Epidermal melanocyte (primary cell): Measurements from ENCODE around the gene C3orf62.
A peak's percentile ranks its signal among the peaks of the same experiment; 100 is the strongest.

Experiments
- DNase-seq: peaks from one replicate; pipeline ENCODE4 v3.0.0; 2011; ENCODE audit warnings: low spot score; ENCODE audit not compliant: insufficient read length

Gene C3orf62

DNA sequence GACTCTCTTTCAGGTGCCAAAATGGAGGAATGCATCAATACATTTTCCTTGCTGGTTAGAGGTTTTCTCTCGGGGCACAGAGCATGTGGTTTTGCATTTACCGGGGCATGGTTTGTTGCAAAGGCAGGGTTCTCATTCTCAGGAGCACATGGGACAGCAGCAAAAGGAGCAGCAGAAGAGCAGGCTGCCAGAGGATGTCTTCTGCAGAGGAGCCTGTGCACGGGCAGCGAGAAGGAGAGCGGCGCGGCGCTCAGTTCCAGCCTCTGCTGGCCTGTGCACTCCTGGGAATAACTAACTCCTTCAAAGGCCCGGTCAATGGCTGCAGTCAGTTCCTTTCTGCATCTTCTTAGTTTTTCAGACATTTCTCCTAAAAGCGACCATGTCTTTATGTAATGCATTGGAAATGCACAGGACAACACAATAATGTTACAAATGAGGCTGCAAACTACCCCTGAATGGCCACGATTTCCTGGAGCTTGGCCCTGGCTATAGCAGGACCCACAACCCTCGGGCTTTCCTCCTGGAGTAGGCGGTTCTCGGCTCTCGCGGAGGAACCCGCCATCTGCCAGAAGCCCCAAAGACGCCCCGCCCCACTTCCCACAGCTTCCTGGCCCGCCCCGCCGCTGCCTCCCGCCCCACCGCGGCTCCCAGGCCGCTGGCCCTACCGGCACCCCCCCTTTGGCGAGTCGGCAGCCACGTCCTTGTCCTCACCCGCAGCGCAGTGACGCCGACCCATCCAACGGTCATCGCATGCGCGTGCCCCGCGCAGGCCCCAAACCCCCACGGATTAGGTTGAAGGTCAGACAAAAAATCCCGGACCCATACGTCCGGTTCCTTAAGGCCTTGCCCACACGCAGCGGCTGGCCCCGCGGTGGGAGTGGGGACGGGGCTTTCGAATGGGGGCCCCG, at the start of gene C3orf62:
TSS of gene C3orf62 (minus strand) at position 758 of the 908 bp plus-strand sequence. CDS start at position 398, 360 bp downstream.
- peak; percentile 70 for DNase-seq

DNA sequence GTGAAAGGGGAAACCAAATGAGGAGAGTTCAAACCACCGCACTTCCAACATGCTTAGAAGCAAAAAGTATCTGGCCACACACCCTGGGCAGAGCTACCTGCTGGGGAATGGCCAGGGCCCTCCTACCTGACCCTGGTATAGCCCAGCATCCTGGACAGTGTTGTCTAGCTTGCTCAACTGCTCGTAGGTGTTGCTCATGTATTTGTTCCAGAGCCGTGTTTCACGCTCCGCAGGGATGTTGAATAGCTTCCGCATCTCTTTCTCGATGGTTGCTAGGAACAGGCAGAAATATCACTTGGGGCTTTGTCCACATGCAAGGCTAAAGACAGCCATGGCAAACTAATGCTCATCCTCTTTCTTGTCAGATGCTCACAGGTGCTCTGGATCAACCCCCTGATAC, 47.7 kb upstream of the C3orf62 start:
- no peak for DNase-seq

DNA sequence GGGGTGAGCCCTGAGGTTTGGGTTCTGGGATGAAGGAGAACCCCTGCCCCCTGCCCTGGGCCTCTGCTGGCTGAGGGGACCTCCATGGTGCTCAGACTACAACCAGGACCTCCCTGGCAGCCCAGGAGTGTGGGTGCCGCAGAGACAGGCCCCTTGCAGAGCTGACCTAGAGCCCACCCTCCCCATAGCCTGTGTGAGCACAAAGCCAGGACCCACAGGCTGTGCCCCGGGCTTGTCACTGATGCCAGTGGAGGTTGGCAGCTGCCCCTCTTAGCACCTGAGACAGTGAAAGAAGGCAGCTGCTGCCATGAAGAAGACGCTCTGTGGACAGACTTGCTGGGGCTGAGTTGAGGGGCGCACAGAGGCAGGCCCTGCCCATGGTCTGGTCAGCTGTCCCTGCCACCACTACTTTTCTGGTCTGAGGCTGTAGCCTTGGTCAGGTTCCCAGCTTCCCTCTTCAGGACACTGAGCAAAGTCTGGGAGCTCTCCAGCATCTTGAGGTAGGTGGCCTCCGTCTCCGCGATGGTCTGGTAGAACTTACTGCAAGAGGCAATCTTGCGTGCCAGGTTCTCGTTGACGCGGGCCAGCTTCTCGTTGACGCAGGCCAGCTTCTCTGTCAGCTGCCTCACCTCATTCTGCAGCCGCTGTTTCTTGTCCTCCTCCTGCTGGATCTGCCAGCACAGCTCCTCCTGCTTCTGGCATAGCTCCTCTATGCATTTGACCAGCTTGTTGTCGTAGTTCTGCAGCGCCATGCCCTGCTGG, 39.8 kb upstream of the C3orf62 start:
- DNase-seq, result no peak

DNA sequence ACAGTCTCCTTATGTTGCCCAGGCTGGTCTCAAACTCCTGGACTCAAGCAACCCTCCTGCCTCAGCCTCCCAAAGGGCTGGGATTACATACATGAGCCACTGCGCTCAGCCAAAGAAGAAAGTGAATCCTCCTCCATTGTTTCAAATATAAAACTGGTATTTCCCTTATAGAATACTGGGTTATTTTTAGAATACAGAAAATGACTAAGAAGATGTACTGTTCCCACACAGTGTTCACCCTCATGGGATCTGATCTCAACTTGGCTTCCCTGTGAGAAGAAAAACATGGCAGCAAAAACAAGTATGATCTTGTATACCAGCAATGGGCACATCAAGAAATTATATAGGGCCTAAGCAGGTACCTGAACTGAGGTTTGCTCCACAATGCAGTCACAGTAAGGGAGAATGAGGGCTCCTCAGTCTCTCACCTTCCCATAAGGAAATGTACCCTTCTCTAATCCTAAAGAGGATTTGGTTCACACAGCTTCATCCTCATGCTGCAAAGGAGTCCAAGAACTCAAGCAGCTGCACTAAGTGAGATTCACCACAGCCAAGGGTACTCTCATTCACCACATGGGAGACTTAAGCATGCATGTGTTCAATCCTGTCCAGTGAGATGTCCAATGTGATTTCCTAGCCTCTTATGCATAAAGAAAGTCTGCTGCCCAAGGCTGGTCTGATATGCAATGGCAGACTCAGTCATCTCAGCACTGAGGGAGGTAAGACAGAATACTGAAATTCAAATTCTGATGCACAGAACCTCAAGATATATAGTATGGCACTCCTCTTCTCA, 37.1 kb upstream of the C3orf62 start:
- no peak for DNase-seq

DNA sequence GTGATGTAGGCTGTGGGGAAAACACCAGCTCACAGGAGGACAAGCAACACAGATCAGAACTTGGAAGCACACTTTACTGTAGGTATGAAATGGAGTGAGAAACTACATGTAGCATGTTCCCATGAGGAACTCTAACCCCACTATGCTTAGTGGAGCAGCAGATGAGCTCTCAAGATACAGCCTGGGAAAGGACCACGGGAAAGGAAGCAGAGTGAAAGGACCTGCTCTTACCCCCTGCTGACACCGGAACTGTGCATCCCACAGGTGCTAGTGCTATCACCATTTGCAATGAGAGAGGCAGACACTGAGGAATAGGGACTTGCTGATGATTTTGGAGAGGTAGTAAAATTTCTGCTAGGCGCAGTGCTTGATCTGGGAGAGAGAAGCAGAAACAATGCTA, 34.3 kb upstream of the C3orf62 start:
- no peak for DNase-seq

DNA sequence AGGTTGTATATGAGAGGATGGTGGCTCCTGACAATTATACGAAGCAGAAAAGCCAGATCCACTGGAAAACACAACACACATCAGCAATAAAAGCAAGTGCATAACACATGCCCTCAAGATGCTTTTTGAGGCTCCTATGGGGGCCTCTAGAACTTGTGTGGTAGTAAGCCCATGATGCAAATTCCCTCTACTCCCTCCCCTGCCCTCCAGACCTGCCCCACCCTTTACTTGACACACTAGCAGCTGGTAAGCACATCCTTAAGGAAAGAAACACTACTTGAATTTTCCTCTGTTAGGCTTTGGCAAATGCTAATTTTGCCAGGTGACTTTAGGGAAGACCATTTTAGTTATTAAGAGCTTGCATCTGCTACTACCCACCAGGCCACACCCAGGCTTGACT, 33.6 kb upstream of the C3orf62 start:
- DNase-seq, result no peak

DNA sequence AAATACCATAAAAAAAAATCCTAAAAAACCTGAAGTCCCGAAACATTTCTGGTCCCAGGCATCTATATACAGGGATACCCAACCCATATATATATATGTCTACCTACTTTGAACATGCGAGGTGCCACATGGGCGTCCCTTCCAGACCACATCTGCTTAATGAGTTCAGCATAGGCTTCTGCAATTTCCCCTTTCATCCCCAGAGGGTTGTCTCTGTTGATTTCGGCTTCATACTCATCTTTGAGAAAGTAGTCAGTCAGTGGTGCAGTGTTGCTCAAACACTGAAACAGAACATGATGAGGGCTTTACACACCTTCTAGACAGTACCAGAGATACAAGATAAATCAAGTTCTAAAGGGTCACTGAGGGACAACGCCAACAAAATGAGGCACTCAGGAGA, 28.6 kb upstream of the C3orf62 start:
- DNase-seq, result no peak

DNA sequence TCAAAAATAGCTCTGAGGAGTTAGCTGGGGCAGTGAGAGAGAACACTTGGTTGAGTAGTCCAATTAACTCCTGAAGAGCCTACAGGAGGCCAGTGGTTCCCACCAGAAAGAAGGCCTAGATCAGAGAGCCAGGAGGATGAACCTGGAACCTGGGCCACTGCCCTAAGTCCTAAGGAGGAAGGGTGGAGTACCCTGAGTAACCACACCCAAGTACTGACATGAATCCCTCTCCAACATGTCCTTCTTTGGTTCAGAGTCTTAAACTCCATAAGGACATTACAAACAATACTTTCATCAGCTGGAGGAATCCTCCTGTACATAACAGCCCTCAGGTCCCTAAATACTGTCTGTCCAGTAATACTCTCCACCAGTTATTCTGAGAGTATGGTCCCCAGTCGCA, 25.6 kb upstream of the C3orf62 start:
- no peak for DNase-seq

DNA sequence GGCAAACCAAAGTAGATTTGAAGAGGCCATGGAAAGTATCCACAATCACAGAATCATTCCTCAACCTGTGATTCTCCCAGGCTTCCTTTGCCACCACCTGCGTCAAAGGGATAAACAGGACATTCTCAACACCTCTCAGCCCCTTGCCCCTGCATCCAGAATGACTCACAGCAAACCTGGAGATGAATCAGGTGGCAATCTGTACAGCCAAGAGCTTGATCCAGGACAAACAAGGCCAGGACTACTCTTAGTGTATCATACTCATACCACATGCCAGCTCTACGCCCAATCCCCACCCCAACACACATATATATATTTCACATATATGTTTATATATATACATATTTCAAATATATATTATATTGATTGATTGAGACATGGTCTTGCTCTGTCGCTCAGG, 23.6 kb upstream of the C3orf62 start:
- DNase-seq, result no peak

DNA sequence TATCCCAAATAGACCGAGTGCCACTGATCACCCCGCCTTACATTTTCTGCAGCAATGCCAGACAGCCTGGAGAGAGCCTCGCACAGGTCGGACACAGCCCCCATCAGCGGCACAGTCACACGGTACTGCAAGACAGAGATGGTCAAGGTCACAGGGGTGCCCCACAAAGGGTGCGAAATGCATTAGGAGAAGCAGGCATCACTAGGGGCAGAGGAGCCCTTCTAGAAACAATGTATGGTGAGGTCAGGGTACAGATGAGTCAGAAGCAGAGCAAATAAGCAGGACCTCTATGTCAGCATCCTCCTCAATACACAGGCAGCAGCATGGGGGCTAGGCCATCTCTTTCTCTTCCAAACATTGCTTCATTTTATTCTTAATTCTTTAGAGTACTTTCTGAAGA, 21.5 kb upstream of the C3orf62 start:
- DNase-seq, result no peak

DNA sequence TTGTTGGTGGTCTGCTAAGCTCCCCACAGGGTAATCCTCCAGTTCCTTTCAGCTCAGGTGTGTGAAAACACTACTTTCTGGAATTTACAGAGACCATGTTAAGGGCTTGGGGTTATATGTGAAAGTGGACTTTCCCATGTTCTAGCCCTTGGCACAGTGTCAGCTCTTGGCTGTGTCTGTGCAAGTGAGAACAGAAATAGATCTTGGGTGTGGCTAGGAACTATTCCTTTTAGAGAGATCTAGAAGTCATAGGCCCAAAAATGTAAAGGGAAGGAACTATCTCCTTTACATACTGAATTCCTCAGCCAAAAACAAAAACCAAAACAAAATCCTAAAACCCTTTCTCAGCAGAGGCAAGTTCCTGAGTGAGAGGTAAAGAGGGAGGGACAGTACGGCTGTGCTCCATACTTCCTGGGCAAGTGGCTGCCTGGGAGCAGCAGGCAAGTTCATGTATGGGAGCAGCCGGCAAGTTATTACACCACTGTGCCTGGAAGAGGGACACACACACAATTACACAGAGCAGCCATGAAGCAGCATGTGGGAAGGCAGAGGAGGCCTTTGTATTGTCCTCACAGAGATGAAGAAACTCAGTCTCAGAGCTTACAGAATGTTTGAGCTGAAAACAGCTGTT, 19.9 kb upstream of the C3orf62 start:
- DNase-seq, result no peak

DNA sequence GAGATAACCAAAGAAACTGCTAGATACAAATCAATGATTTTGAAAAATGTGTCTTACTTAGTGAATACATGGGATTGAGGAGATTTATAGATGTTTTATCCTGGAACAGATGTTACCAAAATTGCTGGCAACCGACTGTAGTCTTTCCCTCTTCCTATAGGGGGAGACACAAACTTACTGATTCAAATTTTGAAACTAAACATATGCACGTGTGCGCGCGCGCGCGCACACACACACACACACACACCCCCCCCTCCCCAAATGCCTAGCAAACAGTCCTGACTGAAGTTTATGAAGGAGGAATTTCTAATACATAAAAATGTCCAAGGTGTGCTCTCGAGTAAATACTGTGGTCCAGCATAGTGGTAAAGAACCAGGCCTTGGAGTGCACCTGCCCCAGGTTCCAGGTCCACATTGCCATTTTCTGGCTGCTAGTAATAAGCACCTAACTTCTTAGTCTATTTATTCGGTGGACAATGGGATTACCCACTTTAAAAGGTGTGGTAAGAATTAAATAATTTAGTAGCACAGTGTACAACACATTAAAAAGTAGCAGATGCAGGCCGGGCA, 18.5 kb upstream of the C3orf62 start:
- DNase-seq, result no peak

DNA sequence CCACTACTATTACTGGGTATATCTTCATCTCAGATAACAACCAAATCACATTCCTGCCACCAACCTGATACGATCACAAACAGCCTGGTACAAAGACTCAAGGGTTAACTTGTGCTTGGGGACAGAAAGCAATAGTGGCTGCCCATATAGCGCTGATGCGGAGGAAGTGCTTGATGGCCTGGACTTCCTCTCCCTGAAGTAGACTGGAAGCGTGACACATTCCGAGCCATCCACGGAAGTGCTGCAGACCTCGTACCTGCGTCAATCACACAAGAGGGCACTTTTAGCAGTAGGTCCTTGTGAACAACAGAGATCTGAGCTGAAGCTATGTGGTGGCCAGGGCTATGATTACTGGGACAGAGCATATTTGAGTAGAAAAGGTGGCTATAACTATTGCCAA, 17.3 kb upstream of the C3orf62 start:
- DNase-seq, result no peak

DNA sequence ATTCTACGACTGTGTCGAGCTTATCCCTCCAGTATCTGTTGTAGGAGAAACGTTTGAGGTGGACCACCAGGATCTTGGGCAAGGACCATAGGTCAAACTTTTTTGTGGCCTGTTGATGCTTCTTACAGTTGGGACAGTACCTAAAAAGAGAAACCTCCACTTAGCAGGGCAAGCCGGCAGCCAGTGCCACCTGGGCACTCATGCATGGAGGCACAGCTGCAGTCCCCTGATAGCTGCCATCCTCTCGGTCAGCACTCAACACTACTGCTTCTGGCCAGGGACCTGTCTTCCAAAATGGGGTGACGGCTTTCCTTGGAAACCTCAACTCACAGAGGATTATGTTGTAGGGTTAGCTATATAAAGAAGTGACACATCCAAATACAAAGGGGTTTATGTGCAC, 7.0 kb upstream of the C3orf62 start:
- no peak for DNase-seq

DNA sequence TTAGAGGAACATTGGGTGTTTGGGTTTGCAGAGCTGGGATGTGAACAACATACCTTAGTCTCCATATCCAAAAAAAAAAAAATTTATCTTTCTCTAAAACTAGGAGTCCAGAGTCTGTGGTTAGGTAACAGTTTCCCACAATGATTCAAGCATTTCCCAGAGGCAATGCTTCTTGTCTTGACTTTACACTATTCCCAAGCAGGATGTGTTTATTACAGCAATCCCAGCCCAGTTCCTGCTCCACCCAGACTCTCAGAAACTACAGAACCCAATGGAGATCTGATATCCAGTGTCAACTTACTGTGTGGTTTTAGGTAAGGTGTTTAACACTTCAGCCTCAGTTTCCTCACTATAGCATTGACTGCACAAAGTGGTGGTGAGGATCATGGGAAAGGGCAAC, 2.3 kb upstream of the C3orf62 start:
- DNase-seq, result no peak

DNA sequence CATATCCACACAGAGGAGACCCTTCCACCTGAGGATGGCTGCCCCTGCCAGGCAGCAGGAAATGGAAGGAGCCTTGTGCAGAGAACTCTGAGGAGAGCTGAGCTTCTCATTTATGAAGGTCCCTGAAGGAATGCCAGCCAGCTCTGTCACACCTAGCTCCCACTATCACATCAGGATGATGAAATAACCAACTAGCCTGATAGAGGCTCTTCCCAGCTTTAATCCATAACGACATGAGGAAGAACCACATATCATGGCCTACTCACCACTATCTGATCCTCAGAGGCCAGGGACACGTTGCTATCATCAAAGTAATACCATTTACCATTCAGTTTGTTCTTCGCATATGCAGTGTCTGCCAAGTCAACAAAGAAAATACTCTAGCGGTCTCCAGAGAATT, 1.5 kb upstream of the C3orf62 start:
- no peak for DNase-seq

DNA sequence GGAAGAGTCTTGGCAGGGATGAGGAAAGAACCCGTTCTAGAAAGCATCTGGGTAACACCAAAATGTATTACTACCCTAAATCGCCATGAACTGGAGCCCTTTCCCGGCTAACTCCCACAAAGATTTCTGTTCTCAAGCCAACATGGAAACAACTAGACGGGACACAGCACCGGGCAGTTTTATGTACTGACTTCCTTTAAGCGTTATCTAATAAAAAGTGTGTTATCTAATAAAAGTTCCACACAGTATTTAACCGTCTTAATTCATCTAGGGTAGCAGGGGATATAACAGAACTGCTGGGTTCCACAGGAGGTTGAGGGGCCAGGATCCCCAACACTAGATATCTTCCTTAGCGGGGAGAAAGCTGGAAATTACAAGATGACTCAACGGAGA, 347 bp upstream of the C3orf62 start:
- DNase-seq, result no peak

DNA sequence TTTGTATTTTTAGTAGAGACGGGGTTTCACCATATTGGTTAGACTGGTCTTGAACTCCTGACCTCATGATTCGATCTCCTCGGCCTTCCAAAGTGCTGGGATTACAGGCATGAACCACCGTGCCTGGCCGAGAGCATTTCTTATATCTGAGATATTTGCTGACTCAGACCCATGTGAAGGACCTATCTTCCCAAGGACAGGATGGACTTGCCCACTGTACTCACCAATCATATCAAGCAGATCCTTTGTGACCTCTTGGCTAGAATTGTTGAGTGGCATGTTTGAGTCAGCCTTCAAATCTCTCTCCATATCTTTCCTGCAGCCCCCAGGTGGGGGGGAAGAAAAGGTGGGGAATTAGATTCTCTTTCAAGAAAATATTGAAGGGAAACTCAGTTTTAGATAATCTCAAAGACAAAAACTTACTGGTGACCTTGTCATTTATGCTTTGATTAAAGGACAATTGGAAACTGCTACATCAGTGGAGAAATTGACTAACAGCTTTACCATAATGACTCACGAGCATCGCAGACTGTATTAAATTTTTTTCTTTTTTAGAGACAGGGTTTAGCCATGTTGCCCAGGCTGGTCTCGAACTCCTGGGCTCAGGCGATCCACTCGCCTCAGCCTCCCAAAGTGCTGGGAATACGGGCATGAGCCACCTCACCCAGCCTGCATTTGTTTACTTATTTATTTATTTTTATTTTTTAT, 3.1 kb downstream of the C3orf62 start:
- DNase-seq, result no peak

DNA sequence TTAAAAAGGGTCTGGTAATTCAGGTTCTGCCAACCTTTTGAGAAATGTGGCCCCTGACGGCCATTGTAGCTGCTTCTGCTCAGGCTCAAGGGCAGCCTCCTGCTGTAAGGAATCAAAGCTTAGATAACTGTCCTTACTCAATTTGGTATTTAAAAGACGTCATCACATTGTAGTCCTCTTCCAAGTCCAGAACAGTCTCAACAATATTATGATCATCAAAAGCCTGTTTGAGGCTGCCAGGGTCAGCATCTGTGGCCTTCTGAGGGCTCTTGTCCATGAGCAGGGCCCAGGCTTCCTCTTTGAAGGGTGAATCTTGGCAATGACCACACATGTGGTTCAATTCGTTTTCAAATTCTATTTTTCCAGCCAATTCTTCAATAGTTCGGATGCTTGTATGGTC, 6.0 kb downstream of the C3orf62 start:
- no peak for DNase-seq

DNA sequence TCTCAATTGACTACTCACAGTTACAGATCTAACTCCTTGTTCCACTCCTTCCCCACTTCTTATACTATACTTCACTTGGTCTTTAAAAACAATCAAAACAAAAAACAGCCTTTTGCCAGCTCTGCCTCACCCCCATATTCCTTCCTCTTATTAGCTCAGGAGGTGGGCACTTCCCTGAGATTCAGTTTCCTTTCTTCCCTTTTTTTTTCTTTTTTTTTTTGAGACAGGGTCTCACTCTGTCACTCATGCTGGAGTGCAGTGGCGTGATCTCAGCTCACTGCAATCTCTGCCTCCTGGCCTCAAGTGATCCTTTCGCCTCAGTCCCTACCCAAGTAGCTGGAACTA, 6.9 kb downstream of the C3orf62 start:
- no peak for DNase-seq
